ENCODE results near the gene SLC25A39. TPM values are rescaled to one million over a fixed set of nuclear protein-coding genes. Genes with fewer than 3 reads are reported as not detected.

The SLC25A39 gene
- total and polyA plus RNA-seq, 2 of the 13 experiments (the other 11 are each of a cell fraction or from before 2014, with no cell fraction given) = 144 to 151 TPM

DNA sequence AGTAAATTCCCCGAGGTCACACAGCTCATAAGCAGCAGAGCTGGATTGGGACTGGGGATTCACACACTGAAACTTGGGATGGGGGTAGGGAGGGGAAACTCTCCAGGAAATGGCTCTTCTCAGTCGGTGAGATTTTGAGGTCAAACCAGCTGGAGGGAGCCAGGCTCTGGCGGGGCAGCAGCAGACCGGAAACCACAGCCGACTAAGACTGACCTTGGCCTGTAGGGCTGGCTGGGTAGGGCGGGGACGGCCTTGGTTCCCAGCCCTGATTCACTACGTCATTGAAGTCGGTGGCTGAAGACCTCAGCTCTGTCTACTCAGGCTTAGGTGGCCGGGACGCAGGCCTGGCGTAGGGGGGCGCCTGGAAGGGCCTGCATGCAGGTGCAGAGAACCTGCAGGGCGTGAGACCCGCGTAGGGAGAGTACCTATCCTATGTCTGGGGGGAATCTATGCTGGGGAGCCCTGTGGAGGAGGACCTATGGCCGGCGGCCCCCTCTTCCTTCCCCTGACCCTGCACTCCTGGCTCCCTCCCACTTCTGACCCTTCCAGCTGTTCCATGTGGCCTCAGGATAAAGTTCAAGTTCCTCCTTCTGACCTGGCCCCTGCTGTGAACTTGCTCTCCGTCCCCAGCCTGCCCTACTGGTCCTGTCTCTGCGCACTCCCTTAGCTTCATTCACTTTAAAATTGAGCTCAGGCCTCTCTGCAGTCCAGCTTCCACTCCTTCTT, 44.8 kb downstream of the SLC25A39 start (continued):
- TF ChIP-seq, protein P1, sequence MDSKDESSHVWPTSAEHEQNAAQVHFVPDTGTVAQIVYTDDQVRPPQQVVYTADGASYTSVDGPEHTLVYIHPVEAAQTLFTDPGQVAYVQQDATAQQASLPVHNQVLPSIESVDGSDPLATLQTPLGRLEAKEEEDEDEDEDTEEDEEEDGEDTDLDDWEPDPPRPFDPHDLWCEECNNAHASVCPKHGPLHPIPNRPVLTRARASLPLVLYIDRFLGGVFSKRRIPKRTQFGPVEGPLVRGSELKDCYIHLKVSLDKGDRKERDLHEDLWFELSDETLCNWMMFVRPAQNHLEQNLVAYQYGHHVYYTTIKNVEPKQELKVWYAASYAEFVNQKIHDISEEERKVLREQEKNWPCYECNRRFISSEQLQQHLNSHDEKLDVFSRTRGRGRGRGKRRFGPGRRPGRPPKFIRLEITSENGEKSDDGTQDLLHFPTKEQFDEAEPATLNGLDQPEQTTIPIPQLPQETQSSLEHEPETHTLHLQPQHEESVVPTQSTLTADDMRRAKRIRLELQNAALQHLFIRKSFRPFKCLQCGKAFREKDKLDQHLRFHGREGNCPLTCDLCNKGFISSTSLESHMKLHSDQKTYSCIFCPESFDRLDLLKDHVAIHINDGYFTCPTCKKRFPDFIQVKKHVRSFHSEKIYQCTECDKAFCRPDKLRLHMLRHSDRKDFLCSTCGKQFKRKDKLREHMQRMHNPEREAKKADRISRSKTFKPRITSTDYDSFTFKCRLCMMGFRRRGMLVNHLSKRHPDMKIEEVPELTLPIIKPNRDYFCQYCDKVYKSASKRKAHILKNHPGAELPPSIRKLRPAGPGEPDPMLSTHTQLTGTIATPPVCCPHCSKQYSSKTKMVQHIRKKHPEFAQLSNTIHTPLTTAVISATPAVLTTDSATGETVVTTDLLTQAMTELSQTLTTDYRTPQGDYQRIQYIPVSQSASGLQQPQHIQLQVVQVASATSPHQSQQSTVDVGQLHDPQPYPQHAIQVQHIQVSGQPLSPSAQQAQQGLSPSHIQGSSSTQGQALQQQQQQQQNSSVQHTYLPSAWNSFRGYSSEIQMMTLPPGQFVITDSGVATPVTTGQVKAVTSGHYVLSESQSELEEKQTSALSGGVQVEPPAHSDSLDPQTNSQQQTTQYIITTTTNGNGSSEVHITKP (CRISPR knock-in tag; IDR thresholded peaks at IDR 0.05; ENCODE audit: low read depth) = peak; percentile 62; the same call in 1 of the 2 replicates
- TF ChIP-seq ZNF251 (CRISPR knock-in tag; IDR thresholded peaks at IDR 0.05) (no peak), NFKB2 (CRISPR knock-in tag; IDR thresholded peaks at IDR 0.05; ENCODE audit: borderline replicate concordance) (peak; percentile 31; the same call in 1 of the 2 replicates), ZNF768 (CRISPR knock-in tag; IDR thresholded peaks at IDR 0.05) (peak; percentile 84), SPEN (CRISPR knock-in tag; IDR thresholded peaks at IDR 0.05; ENCODE audit: low read depth) (peak; percentile 47; the same call in 1 of the 2 replicates), CREB1 (IDR thresholded peaks at IDR 0.05) (peak; percentile 79), CREB1 (CRISPR knock-in tag; IDR thresholded peaks at IDR 0.05) (peak; percentile 38; the same call in 1 of the 2 replicates), GATAD1 (CRISPR knock-in tag; IDR thresholded peaks at IDR 0.05) (peak; percentile 56; the same call in 1 of the 2 replicates)
- TF ChIP-seq, protein P2, sequence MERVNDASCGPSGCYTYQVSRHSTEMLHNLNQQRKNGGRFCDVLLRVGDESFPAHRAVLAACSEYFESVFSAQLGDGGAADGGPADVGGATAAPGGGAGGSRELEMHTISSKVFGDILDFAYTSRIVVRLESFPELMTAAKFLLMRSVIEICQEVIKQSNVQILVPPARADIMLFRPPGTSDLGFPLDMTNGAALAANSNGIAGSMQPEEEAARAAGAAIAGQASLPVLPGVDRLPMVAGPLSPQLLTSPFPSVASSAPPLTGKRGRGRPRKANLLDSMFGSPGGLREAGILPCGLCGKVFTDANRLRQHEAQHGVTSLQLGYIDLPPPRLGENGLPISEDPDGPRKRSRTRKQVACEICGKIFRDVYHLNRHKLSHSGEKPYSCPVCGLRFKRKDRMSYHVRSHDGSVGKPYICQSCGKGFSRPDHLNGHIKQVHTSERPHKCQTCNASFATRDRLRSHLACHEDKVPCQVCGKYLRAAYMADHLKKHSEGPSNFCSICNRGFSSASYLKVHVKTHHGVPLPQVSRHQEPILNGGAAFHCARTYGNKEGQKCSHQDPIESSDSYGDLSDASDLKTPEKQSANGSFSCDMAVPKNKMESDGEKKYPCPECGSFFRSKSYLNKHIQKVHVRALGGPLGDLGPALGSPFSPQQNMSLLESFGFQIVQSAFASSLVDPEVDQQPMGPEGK (CRISPR knock-in tag; IDR thresholded peaks at IDR 0.05) = peak; percentile 79
- TF ChIP-seq, protein P3, sequence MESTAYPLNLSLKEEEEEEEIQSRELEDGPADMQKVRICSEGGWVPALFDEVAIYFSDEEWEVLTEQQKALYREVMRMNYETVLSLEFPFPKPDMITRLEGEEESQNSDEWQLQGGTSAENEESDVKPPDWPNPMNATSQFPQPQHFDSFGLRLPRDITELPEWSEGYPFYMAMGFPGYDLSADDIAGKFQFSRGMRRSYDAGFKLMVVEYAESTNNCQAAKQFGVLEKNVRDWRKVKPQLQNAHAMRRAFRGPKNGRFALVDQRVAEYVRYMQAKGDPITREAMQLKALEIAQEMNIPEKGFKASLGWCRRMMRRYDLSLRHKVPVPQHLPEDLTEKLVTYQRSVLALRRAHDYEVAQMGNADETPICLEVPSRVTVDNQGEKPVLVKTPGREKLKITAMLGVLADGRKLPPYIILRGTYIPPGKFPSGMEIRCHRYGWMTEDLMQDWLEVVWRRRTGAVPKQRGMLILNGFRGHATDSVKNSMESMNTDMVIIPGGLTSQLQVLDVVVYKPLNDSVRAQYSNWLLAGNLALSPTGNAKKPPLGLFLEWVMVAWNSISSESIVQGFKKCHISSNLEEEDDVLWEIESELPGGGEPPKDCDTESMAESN (CRISPR knock-in tag; conservative IDR thresholded peaks at IDR 0.05) = 0 out of 2 replicates have a peak, but pooled peaks have one; percentile 70
- TF ChIP-seq, protein P4, sequence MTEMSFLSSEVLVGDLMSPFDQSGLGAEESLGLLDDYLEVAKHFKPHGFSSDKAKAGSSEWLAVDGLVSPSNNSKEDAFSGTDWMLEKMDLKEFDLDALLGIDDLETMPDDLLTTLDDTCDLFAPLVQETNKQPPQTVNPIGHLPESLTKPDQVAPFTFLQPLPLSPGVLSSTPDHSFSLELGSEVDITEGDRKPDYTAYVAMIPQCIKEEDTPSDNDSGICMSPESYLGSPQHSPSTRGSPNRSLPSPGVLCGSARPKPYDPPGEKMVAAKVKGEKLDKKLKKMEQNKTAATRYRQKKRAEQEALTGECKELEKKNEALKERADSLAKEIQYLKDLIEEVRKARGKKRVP (CRISPR knock-in tag; IDR thresholded peaks at IDR 0.05) = 0 out of 4 replicates have a peak, but pooled peaks of 1 of the 2 experiments have one; percentile 19
- TF ChIP-seq, protein P5, sequence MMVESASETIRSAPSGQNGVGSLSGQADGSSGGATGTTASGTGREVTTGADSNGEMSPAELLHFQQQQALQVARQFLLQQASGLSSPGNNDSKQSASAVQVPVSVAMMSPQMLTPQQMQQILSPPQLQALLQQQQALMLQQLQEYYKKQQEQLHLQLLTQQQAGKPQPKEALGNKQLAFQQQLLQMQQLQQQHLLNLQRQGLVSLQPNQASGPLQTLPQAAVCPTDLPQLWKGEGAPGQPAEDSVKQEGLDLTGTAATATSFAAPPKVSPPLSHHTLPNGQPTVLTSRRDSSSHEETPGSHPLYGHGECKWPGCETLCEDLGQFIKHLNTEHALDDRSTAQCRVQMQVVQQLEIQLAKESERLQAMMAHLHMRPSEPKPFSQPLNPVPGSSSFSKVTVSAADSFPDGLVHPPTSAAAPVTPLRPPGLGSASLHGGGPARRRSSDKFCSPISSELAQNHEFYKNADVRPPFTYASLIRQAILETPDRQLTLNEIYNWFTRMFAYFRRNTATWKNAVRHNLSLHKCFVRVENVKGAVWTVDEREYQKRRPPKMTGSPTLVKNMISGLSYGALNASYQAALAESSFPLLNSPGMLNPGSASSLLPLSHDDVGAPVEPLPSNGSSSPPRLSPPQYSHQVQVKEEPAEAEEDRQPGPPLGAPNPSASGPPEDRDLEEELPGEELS (CRISPR knock-in tag; IDR thresholded peaks at IDR 0.05) = peak; percentile 61
- TF ChIP-seq, protein P6, sequence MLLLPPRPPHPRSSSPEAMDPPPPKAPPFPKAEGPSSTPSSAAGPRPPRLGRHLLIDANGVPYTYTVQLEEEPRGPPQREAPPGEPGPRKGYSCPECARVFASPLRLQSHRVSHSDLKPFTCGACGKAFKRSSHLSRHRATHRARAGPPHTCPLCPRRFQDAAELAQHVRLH (CRISPR knock-in tag; IDR thresholded peaks at IDR 0.05; ENCODE audit: borderline replicate concordance, low read depth) = 0 out of 2 replicates have a peak, but pooled peaks have one; percentile 70
- TF ChIP-seq, protein P7, sequence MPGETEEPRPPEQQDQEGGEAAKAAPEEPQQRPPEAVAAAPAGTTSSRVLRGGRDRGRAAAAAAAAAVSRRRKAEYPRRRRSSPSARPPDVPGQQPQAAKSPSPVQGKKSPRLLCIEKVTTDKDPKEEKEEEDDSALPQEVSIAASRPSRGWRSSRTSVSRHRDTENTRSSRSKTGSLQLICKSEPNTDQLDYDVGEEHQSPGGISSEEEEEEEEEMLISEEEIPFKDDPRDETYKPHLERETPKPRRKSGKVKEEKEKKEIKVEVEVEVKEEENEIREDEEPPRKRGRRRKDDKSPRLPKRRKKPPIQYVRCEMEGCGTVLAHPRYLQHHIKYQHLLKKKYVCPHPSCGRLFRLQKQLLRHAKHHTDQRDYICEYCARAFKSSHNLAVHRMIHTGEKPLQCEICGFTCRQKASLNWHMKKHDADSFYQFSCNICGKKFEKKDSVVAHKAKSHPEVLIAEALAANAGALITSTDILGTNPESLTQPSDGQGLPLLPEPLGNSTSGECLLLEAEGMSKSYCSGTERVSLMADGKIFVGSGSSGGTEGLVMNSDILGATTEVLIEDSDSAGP (CRISPR knock-in tag; IDR thresholded peaks at IDR 0.05; ENCODE audit: borderline replicate concordance) = peak; percentile 68; the same call in 1 of the 2 replicates
